HG02938 (cell line): ENCODE data around the gene ADGRL3.

Source experiments
- ATAC-seq: cut with Tn5 transposase; IDR thresholded peaks from one replicate; pipeline ENCODE4 v1.9.1; 2021; ENCODE audit warnings: mild to moderate bottlenecking, moderate library complexity; ENCODE audit not compliant: unreplicated experiment

ADGRL3 gene

DNA sequence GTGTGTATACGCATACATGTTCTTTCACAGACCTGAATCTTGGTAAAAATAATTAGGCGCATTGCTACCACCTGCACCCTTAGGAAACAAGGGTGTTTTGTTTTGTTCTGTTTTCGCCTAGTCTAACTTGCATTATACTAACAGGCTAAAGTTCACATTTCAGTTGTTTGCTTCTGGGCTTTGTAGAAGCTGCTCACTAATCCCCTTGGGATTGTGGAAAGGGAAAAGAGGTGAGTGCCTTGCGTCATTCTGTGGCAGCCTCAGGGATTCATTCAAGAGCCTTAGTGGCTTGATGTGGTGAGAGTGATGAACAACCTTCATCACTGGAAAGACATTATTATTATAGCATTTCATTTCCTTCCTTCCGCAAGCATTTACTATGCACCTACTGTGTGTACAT lies 331.1 kb downstream of the ADGRL3 start:
- ATAC-seq = no peak

DNA sequence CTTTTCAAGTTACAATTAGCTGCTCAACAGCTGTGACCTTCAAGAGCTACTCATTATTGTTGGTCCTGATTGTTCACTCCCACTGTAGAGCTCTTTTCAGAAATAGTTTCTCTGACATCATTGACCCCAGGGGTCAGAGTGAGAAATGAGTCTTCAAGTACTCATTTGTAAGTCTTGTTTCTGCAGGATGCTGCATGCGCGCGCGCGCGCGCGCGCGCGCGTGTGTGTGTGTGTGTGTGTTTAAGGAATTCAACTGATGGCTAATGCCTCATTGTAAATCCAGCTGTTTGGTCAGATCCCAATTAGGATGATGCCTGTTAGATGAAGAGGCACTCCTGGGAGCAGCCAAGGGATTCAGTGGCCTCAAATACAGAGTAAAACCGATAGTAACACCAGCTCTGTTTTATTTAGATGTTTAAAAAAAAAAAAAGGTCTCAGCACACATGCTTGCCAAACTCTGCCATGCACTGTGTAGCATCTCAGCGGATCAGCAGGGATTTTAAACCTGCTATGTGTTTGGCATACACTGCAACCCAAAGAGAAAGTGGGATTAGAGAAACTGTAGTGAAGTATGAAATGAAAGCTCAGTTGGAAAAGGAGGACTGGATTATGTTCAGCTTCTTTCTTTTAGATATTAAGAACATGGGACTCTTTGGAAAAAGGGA lies 332.3 kb downstream of the ADGRL3 start:
- ATAC-seq = no peak

DNA sequence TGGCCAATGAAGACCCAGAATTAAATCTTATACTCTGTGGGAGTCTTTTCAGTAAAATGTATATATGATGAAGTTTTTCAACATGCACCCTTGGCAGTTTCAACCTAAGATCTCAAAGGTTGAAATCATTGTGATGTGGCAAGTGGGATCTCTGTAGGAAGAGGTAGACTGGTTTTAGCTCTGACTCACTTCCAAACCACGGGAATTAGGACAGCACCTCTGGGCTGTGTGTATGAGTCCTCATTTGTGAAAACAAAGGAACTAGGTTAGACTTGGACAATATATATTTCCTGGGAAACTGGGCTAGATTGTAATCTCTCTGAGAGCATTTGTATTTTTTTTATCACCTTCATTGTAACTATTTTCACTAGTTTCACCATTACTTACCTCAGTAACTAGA lies 333.0 kb downstream of the ADGRL3 start:
- ATAC-seq = no peak

DNA sequence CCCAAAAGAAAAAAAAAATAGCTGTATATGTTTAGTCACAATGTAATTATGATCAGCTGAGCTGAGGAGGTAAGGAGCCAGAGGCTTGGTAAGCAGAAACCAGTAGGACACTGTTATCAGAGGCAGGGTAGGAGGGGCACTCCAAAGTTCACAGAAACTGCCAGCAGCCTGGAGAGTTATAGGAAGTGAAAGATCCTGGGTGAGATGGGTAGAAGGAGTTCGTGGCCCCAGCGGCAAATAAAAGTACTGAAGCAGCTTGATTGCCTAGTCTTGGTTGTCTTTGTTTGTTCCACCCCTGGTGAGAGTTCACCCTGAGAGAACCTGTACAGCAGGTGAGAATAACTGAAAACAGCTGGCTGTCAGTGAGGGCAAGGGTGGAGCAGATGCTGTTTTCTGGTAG lies 340.8 kb downstream of the ADGRL3 start:
- ATAC-seq = no peak

DNA sequence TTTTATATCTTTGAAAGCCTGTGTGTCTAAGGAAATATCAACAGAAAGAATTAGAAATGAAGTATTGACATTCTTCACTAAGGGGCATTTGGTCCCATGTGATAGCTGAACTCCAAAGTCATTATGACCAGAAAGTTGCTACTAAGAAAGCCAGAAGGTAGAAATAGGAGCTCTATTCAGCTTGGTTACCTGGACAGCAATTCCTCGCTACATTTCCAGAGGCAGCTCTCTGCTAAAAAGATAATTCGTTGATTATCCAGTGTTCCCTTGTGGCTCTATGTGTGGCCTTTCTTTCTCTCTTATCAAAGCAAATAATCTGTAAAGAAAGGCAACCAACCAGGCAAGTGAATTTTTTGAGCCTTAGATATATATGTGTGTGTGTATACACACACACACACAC lies 341.3 kb downstream of the ADGRL3 start:
- ATAC-seq = no peak

DNA sequence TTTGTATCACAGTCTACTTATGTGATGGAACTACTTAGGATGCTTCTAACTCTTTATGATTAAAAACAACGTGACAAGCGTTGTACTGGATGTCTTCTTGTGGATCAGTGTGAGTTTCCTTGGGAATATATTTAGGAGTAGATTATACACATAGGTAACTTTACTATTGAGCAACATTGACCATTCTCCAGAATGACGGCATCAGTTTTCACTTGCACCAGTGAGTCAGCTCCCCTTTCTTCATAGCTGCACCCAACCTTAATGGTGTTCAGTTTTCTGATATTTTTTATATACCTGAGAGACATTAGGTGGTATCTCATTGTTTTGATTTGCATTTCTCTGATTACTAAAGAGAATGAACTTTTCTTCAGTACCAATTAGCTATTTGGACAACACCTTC lies 343.9 kb downstream of the ADGRL3 start:
- no peak for ATAC-seq

DNA sequence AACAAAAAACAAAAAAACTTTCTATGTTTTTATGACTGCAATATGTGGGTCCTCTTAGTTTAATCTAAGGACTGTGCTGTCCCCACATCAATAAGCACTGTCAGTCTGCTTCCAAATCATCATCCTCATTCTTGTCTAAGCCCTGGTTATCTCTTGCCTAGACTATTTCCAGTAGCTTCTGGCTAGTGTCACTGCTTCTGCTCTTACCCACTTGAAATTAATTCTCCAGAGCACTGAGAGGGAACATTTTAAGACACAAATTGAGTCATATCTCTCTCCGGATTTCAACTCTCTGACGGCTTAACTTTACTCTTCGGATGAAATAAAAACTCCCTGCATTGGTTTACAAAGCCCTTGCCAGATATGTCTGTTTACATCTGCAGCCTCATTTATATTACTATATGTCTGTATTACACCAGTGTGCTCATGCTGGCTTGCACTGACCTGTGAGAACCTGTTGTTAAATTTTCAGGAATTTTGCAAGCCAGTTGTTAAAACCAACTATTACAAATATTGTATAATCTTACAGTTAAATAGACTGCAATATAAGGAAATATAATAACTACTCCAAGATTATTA lies 345.9 kb downstream of the ADGRL3 start:
- no peak for ATAC-seq

DNA sequence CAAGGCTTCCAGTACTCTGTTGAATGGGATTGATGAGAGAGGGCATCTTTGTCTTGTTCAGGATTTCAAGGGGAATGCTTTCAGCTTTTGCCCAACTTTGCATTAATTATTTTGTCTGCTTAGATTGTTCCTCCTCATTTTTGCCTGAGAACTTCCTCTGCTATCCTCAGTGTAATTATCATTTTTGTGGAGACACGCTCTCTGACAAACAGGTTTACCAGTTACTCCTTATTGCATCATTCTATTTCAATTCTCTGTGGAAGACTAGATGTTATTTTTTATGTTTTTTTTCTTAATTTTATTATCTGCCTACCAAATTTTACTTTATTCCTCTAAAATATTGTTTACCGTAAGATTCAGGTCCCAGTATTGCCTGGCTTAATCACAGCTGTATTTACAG lies 349.2 kb downstream of the ADGRL3 start:
- no peak for ATAC-seq

DNA sequence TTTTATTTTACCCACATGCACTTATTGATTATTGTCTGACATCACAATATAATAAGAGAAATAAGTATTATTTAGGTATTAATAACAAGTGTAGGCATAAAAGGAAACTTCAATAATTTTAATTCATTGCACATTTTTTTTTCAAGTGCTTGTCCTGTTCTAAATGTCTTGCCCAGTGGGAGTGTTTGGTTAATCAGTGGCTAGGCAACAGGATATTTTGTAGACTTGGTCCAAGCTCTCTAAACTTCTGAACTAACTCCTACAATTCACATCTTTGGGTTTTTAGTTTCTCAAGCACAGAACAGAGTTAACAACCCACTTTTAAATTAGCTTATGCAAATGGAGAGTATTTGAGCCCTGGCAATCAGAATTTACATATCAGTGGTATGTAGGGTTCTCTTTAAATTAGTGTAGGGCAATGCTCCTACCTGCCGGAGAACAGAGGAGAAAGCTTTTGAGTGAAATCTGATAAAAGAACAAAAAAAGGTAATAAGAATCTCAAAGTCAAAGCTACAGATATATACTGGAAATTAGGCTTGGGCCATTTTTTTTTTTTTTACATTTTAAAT lies 353.5 kb downstream of the ADGRL3 start:
- no peak for ATAC-seq

DNA sequence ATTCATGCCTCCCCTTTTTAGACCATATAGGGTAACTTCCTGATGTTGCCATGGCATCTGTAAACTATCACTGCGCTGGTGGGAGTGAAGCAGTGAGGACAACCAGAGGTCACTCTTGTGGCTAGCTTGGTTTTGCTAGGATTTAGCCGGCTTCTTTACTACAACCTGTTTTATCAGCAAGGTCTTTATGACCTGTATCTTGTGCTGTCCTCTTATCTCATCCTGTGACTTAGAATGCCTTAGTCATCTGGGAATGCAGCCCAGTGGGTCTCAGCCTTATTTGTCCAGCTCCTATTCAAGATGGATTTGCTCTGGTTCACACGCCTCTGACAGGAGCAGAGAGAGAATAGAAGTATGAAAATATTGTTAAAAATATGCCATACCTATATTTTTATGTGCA lies 355.7 kb downstream of the ADGRL3 start:
- ATAC-seq = no peak

DNA sequence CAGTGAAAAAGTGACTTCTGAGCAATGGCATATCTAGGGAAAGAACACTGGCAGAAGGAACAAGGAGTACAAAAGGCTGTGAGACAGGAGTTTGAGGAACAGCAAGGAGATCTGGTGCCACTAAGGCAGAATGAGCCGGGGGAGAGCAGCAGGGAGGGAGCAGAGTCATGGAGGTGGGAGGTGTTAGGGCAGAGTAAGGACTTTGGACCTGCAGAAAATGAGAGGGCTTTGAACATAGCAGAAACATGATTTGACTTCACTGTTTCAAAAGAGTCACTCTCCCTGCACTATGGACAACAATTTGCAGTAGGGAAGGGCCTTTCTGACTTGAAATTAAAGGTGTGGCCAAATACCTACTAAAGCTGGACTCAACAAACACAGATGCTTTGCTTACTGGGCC lies 356.2 kb downstream of the ADGRL3 start:
- ATAC-seq = no peak

DNA sequence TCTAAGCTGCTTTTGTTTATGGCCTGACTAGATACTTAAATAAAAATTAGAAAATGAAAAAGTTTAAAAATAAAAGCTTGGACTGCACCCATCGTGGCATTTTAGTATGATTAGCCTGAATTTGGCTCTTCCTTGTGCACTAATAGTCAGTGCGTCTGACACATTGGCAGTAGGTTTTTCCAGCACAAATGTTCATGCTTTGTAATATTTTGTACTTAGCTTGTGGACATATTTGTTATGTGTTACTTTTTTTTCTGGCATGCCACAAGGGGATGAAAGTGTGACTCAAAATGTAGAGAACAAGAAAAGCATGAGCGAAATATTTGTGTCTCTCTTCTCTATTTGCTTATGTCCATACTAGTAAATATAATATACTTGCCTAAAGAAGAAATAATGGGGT lies 359.3 kb downstream of the ADGRL3 start:
- ATAC-seq = no peak

DNA sequence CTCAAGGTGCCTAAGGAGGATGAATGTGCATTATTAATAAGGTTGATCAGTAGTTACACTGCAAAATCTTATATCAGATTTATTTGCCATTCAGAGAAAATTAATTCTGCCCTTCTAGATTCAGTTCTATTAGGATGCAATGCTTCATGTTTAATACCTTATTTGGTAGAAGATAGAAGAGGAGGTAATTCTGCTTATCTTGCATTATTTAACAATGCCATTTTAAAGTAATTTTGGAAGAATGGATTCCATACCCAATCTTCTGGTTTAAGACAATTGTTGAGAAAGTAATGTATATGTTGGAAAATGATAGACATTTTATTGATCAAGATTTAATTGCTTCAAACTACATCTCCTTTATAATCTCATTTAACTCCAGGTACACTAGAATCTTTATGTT lies 360.9 kb downstream of the ADGRL3 start:
- ATAC-seq = no peak

DNA sequence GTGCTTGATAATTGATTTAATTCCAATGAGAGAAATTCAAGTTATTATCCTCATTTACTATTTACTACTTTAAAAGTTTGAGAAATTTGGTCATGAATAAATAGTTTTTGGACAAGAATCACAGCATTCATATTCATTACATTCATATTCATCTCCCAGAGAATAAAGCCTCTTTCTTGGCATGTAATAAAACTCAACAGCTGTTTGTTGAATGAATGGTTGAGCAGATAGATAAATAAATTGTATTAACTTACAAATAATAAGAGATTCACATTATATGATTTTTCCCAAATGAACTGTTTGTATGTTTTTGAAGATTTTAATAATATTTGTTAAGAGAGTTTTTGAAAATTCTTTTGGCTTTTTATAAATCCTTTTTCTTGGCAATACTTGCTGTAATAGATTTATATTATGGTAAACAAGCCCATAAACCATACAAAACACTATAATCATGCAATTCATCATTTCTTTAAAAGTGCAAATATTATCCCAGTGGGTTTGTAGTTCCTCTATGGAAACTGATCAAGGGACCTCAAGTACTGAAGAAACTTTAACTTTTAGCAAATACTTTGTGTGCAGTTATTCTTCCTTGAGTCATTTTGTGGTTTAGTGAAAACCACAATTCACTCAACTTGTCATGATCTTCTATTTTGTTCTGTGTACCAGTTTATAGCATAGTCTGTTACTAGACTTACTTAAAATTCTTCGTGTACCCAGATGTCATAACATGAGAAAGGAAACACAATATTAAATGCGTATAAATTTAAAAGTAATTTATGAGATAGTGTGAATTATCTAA lies 371.8 kb downstream of the ADGRL3 start:
- no peak for ATAC-seq

DNA sequence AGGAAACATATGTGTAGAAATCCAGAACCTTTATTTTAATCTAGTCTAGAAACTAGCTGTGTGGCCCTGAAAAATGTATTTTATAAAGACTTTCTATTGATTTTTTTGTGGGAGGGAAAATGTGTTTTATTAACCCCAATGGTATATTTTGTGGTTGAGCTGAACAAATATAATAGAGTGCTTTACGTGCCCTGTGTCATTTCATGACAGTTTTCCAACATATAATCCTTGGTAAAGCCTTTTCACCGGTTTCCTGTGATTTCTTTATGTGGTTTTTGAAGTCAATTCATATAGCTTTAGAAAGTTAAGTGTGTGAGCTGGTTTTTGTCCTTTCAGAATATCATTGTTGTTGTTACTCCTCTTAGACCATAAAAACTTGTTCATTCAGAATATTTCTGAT lies 375.7 kb downstream of the ADGRL3 start:
- ATAC-seq = no peak

DNA sequence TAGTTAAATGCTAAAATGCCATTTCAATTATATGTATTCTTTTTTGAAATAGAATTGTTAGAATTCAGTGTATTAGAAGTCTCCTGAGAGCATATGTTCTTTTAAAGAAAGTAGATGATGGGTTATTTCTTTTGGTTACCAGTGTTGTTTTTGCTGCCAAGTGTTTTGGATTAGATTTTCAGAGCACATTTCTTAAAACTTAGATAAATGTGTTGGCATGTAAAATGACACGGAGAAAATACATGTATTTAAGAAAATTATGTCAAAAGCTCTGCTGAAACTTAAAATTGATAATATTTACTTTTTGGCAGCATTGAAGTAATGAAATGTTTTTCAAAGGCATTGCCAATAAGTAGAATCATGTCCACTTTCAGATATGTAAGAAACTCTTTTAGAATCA lies 379.7 kb downstream of the ADGRL3 start:
- ATAC-seq = no peak

DNA sequence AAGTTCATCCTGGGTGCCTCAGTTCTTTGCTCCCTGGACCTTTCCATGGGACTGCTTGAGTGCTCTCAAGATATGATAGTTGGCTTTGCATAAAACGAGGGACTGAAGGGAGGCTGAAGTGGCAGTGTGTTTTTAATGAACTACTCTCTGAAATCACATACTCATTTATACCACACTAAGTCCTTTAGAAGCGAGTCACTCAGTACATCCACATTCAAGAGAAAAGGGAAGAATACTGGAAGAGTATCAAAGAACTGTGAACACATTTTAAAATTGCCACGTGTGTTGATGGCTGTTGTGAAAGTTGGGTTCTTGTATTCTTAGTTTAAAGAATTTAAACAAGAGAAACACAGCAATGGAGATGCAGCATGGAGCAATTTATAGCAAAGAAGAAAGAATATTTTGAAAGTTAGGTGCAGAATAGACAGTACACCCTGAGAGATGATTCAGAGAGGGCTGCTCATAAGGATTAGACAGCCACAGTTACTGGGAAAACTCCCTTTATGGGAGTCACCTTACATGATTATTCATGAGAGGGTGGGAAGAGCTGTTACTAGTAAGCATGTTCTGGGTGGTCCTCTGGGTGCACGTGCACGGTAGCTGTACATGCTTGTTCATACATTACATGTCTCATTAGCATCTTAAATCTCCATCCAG lies 380.7 kb downstream of the ADGRL3 start:
- ATAC-seq = no peak

DNA sequence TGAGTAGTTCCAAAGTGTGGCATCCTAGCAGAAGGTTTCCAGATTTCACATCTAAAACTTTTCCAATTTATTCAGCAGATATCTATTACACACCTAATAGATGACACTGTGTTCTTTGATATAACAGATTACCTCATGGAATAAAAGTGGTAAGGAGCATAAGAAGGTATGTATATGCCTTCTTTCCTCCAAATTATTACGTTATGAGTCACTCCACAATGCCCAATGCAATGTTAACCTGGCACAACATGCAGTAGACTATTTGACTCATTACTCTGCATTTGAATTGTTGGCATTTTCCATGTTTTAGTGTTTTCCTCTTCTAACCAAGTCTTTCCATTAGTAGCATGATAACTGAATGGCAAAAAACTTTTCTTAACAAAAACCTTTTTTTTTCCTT lies 383.6 kb downstream of the ADGRL3 start:
- no peak for ATAC-seq

DNA sequence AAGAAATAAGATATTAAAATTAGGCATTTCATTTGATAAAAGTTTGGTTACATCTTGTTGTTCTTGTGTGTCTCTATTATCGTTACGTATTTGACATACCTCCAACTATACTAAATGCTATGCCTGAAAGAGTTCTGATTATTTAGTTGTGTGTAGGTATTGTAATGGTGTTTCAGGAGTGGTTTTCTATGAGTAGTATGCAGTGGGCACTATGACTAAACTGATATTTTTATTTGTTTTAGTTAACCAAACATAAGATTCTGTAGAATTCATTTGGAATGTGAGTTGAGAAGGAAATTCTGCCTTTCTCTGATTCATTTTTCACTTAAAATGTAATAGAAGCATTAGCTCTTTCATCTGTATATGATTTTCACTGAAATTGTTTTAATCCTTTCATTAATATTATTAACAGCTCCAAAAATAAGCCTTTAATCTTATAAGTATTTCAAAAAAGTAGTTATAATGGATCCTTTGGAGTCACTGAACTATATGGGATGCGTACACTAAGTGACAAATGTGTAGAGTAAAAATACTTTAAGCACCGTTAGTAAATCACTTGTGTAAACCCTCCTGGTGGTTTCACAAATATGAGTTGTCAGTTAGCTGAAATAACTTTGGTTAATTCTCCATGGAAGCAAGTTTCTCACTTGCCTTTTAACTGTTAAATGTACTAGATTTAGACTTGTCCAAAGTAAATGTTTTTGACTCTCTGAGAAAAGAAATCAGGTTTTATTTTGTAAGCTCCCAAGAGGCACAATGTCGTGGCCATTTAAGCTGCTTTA lies 388.7 kb downstream of the ADGRL3 start:
- no peak for ATAC-seq

DNA sequence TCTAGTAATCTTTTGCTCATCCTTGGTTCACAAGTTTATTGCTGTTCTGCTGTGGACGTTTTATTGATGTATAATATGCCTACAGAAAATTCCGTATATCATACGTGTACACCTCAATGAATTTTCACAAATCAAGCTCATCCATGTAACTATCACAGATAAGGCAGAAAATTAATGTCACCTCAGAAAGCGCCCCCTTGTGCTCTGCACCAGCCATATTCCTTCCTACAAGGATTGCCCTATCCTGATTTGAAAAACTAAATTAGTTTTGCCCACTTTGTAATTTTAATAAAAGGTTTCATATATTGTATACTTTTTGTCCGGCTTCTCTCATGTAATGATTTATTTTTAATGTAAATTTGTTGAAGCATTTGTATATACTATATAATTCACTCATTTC lies 390.8 kb downstream of the ADGRL3 start:
- no peak for ATAC-seq
